ENCODE measurements around the gene CXCL11. TPM values are rescaled to one million over a fixed set of nuclear protein-coding genes. Genes with fewer than 3 reads are reported as not detected.
A peak's percentile ranks its signal among the peaks of the same experiment; 100 is the strongest.
"Not testable (repeated sequence)": the region's sequence is repeated elsewhere in the genome, so short reads cannot be mapped to it uniquely, and the experiment has no call there.

Gene CXCL11
- total RNA-seq, 1 donor from 2014 or later, result not detected

DNA sequence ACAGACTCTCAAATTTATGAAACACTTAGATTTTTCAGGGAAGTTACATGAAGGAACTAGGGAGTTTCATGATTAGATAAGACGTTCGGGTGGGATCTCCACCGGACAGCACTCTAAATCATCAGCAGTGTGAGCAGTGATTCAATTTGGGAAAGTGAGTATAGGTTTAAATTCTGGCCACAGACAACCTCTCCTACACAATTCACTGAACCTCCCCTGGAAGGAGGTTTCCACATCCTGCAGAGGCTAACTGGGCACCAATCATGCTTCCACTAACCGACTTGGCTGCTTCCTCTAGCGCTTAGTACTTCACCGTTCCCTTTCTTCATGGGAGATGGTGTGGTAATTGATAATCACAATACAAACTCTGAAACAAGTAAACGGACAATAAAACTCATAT, 34.2 kb downstream of the CXCL11 start:
- no peak for DNase-seq (ENCODE audit: low spot score, unreplicated experiment)
- no peaks in the 10 kb centered on the region for H3K36me3 Mint-ChIP-seq (ENCODE audit: insufficient read depth)
- TF ChIP-seq CTCF (IDR thresholded peaks at IDR 0.05; ENCODE audit: unreplicated experiment), result no peak

GRCh38 chr4:76000279-76000678, 35.6 kb downstream of the CXCL11 start:
- no peak for DNase-seq (ENCODE audit: low spot score, unreplicated experiment)
- H3K36me3 Mint-ChIP-seq (ENCODE audit: insufficient read depth), result no peaks in the 10 kb centered on the region
- no peaks in the 10 kb centered on the region for H3K9me3 Mint-ChIP-seq (ENCODE audit: low read depth)
- H3K27me3 Mint-ChIP-seq, result peaks cover 10% of the 10 kb centered on the region
- H3K27ac Mint-ChIP-seq, result no peak overlapping the region
- peaks cover 2% of the 10 kb centered on the region for H3K4me1 Mint-ChIP-seq (ENCODE audit: low read depth)
- TF ChIP-seq CTCF (IDR thresholded peaks at IDR 0.05; ENCODE audit: unreplicated experiment), result no peak
- H3K4me3 Mint-ChIP-seq (ENCODE audit: low read depth), result no peak overlapping the region

More for the DNA sequence above, 34.2 kb downstream of the CXCL11 start:
- peaks cover 2% of the 10 kb centered on the region for H3K4me1 Mint-ChIP-seq (ENCODE audit: low read depth)
- peaks cover 10% of the 10 kb centered on the region for H3K27me3 Mint-ChIP-seq
- no peaks in the 10 kb centered on the region for H3K9me3 Mint-ChIP-seq (ENCODE audit: low read depth)
- H3K4me3 Mint-ChIP-seq (ENCODE audit: low read depth), result no peak overlapping the region
- H3K27ac Mint-ChIP-seq, result no peak overlapping the region

- not testable (repeated sequence) for H3K4me3 Mint-ChIP-seq (ENCODE audit: low read depth); H3K36me3 Mint-ChIP-seq (ENCODE audit: insufficient read depth); H3K4me1 Mint-ChIP-seq (ENCODE audit: low read depth); DNase-seq (ENCODE audit: low spot score, unreplicated experiment); H3K27ac Mint-ChIP-seq; H3K9me3 Mint-ChIP-seq (ENCODE audit: low read depth)
- H3K27me3 Mint-ChIP-seq, result peaks cover 16% of the 10 kb centered on the region
Observed at GRCh38 chr4:75998525-75999147, 37.2 kb downstream of the CXCL11 start.

DNA sequence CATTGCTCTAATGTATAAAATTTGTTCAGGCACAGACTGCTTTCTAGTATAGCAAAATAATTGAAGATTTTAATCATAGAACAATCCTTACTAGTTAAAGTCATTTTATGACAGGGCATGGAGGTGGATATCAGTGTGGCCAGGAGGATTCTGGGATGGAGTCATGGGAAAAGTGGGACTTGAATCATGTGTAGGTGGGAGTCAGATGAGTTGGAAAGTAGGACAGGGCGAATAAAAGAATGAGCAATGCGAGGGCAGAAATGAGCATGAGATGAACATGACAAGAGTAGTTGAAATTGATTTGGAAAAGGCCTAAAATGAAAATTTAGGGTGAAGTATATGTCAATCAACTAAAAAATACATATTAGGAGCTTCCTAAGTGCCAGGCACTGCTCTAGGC, 37.9 kb downstream of the CXCL11 start:
- no peak for DNase-seq (ENCODE audit: low spot score, unreplicated experiment)
- H3K27me3 Mint-ChIP-seq, result peaks cover 18% of the 10 kb centered on the region
- H3K4me1 Mint-ChIP-seq (ENCODE audit: low read depth), result peaks cover 2% of the 10 kb centered on the region
- no peaks in the 10 kb centered on the region for H3K36me3 Mint-ChIP-seq (ENCODE audit: insufficient read depth)
- no peak overlapping the region for H3K4me3 Mint-ChIP-seq (ENCODE audit: low read depth)
- no peaks in the 10 kb centered on the region for H3K9me3 Mint-ChIP-seq (ENCODE audit: low read depth)
- no peak overlapping the region for H3K27ac Mint-ChIP-seq
- TF ChIP-seq CTCF (IDR thresholded peaks at IDR 0.05; ENCODE audit: unreplicated experiment), result no peak

GRCh38 chr4:75997081-75997480, 38.8 kb downstream of the CXCL11 start:
- H3K4me3 Mint-ChIP-seq (ENCODE audit: low read depth), result no peak overlapping the region
- DNase-seq (ENCODE audit: low spot score, unreplicated experiment), result no peak
- no peaks in the 10 kb centered on the region for H3K9me3 Mint-ChIP-seq (ENCODE audit: low read depth)
- peaks cover 17% of the 10 kb centered on the region for H3K27me3 Mint-ChIP-seq
- H3K27ac Mint-ChIP-seq, result no peak overlapping the region
- no peaks in the 10 kb centered on the region for H3K36me3 Mint-ChIP-seq (ENCODE audit: insufficient read depth)
- H3K4me1 Mint-ChIP-seq (ENCODE audit: low read depth), result peaks cover 2% of the 10 kb centered on the region
- TF ChIP-seq CTCF (IDR thresholded peaks at IDR 0.05; ENCODE audit: unreplicated experiment), result no peak

DNA sequence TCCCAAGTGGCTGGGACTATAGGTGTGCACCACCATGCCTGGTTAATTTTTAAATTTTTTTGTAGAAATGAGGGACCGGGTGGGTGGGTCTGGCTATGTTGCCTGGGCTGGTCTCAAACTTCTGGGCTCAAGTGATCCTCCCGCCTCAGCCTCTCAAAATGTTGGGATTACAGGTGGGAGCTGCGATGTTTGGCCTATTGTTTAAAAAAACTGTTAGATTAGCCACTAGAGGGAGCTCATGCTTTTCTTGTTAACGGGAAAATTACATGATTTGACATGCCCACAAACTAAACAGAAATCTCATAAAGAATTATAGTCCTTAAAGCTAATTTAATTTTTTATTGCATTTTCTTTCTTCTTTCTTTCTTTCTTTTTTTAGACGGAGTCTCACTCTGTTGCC, 40.1 kb downstream of the CXCL11 start:
- no peaks in the 10 kb centered on the region for H3K9me3 Mint-ChIP-seq (ENCODE audit: low read depth)
- TF ChIP-seq CTCF (IDR thresholded peaks at IDR 0.05; ENCODE audit: unreplicated experiment), result peak; percentile 71
- no peak overlapping the region for H3K27ac Mint-ChIP-seq
- H3K4me1 Mint-ChIP-seq (ENCODE audit: low read depth), result peaks cover 2% of the 10 kb centered on the region
- no peaks in the 10 kb centered on the region for H3K36me3 Mint-ChIP-seq (ENCODE audit: insufficient read depth)
- peaks cover 17% of the 10 kb centered on the region for H3K27me3 Mint-ChIP-seq
- H3K4me3 Mint-ChIP-seq (ENCODE audit: low read depth), result no peak overlapping the region
- no peak for DNase-seq (ENCODE audit: low spot score, unreplicated experiment)
